SH-SY5Y (cell line): Measurements from ENCODE around the gene TIAM2.

ENCODE experiments used
- GATA2 ChIP-seq: IDR thresholded peaks from 2 replicates; pipeline ENCODE4 v1.6.1; 2011; ENCODE audit warnings: mild to moderate bottlenecking, low read depth, low read length
- GATA3 ChIP-seq: IDR thresholded peaks from 2 replicates; pipeline ENCODE4 v1.6.1; 2011; ENCODE audit warnings: low read depth, mild to moderate bottlenecking, low read length, moderate library complexity

TIAM2 gene

GRCh38 chr6:155287762-155288161 is 292.6 kb downstream of the TIAM2 start:
- no peak for TF ChIP-seq GATA3

GRCh38 chr6:155290491-155290890 is 295.4 kb downstream of the TIAM2 start:
- TF ChIP-seq GATA2 (no peak), GATA3 (no peak)

GRCh38 chr6:155291291-155291690 is 296.2 kb downstream of the TIAM2 start:
- TF ChIP-seq GATA3: no peak
- TF ChIP-seq GATA2: no peak

GRCh38 chr6:155292711-155293110 is 297.6 kb downstream of the TIAM2 start:
- TF ChIP-seq GATA2 (no peak), GATA3 (no peak)

GRCh38 chr6:155297669-155298068 is 302.6 kb downstream of the TIAM2 start:
- TF ChIP-seq GATA2: no peak

GRCh38 chr6:155301867-155302266 is 306.8 kb downstream of the TIAM2 start:
- TF ChIP-seq GATA2 (no peak), GATA3 (no peak)

- TF ChIP-seq GATA3 (no peak), GATA2 (no peak)
These were observed 308.3 kb downstream of the TIAM2 start for GRCh38 chr6:155303361-155303870.

- TF ChIP-seq GATA2: no peak
- TF ChIP-seq GATA3: no peak
These were observed 311.8 kb downstream of the TIAM2 start for GRCh38 chr6:155306958-155307357.
